ENCODE measurements around the gene LRMDA. TPM values are rescaled to one million over a fixed set of nuclear protein-coding genes. Genes with fewer than 3 reads are reported as not detected.

The LRMDA gene
- total and polyA plus RNA-seq, 2 of the 8 experiments (the other 6 are each of a cell fraction or from before 2014, with no cell fraction given) = 0.86 to 2.8 TPM

DNA sequence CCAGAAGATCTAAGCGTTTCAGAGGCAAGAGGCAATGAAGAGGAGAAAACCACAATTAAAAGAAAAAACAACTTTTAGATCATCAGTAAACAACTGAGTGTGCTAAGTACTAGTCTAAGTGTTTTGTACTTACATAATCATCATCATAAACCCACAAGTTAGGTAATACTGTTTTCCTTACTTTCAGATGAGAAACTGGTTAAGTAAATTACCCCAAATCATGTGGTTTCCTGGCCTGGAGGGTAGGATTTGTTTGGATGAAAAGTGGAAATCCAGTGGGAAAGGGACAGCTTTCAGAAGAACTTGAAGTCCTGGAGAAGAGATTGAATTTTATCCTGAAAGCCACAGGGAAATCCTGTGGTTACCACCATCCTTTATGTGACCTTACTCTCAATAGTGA, 463.3 kb downstream of the LRMDA start (continued):
- TF ChIP-seq, protein P1, sequence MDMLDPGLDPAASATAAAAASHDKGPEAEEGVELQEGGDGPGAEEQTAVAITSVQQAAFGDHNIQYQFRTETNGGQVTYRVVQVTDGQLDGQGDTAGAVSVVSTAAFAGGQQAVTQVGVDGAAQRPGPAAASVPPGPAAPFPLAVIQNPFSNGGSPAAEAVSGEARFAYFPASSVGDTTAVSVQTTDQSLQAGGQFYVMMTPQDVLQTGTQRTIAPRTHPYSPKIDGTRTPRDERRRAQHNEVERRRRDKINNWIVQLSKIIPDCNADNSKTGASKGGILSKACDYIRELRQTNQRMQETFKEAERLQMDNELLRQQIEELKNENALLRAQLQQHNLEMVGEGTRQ (IDR thresholded peaks at IDR 0.05; ENCODE audit: low read length) = no peak
